NCI-H226 (cell line): ENCODE measurements around the gene SUFU.
"Not testable (repeated sequence)": the region's sequence is repeated elsewhere in the genome, so short reads cannot be mapped to it uniquely, and the experiment has no call there.

Source experiments
- DNase-seq: peaks from one replicate; pipeline ENCODE4 v3.0.0-alpha.2; 2015

Gene SUFU

GRCh38 chr10:102653060-102653459 lies 149.3 kb downstream of the SUFU start:
- no peak for DNase-seq

- DNase-seq, result no peak
Measured at GRCh38 chr10:102654566-102654965, 150.8 kb downstream of the SUFU start.

- no peak for DNase-seq
Measured at GRCh38 chr10:102654969-102655368, 151.2 kb downstream of the SUFU start.

- no peak for DNase-seq
Measured at GRCh38 chr10:102656026-102656425, 152.3 kb downstream of the SUFU start.

- DNase-seq, result no peak
Measured at GRCh38 chr10:102656791-102657371, 153.1 kb downstream of the SUFU start.

GRCh38 chr10:102657451-102657850 lies 153.7 kb downstream of the SUFU start:
- no peak for DNase-seq

GRCh38 chr10:102657984-102658724 lies 154.4 kb downstream of the SUFU start:
- peak; percentile 37 for DNase-seq

- DNase-seq, result no peak
Measured at GRCh38 chr10:102658802-102659201, 155.0 kb downstream of the SUFU start.

GRCh38 chr10:102660888-102661657 lies 157.3 kb downstream of the SUFU start:
- no peak for DNase-seq

GRCh38 chr10:102661658-102662028 lies 157.9 kb downstream of the SUFU start:
- DNase-seq, result no peak

- no peak for DNase-seq
Measured at GRCh38 chr10:102665904-102666509, 162.2 kb downstream of the SUFU start.

GRCh38 chr10:102667411-102667810 lies 163.6 kb downstream of the SUFU start:
- DNase-seq, result not testable (repeated sequence)

- DNase-seq, result no peak
Measured at GRCh38 chr10:102668326-102669107, 164.7 kb downstream of the SUFU start.

- no peak for DNase-seq
Measured at GRCh38 chr10:102669206-102670064, 165.7 kb downstream of the SUFU start.

- DNase-seq, result no peak
Measured at GRCh38 chr10:102670065-102670670, 166.4 kb downstream of the SUFU start.

- DNase-seq, result no peak
Measured at GRCh38 chr10:102670871-102671434, 167.2 kb downstream of the SUFU start.

GRCh38 chr10:102673236-102673818 lies 169.6 kb downstream of the SUFU start:
- DNase-seq, result no peak

GRCh38 chr10:102673819-102674511 lies 170.2 kb downstream of the SUFU start:
- DNase-seq, result no peak

- DNase-seq, result no peak
Measured at GRCh38 chr10:102674566-102674965, 170.8 kb downstream of the SUFU start.
